Measurements from ENCODE around the gene SYNRG.

Gene SYNRG

GRCh38 chr17:37490638-37491614 is 118.3 kb downstream of the SYNRG start:
- Mint-ChIP-seq H3K9me3 (no peaks in the 10 kb centered on the region), H3K27ac (peak overlapping the region; percentile 86), H3K27me3 (peaks cover 8% of the 10 kb centered on the region), H3K4me3 (peak overlapping the region; percentile 86), H3K4me1 (peaks cover 30% of the 10 kb centered on the region), H3K36me3 (peaks cover 3% of the 10 kb centered on the region)
- DNase-seq: no peak
- CTCF ChIA-PET: interaction anchor here (1.1 to 1.8 kb wide), 2 partner anchors 30 to 325 kb away, joined by 3 to 6 read pairs; no protein-coding TSS in a partner anchor

GRCh38 chr17:37490022-37490587 is 119.1 kb downstream of the SYNRG start:
- Mint-ChIP-seq H3K4me3 (peak overlapping the region; percentile 86), H3K9me3 (no peaks in the 10 kb centered on the region), H3K4me1 (peaks cover 30% of the 10 kb centered on the region), H3K36me3 (peaks cover 3% of the 10 kb centered on the region), H3K27ac (peak overlapping the region; percentile 86), H3K27me3 (peaks cover 8% of the 10 kb centered on the region)
- peak; percentile 84 for DNase-seq
- CTCF ChIA-PET: interaction anchor here (1.8 kb wide), 1 partner anchor 326 kb away, joined by 6 read pairs; no protein-coding TSS in a partner anchor

GRCh38 chr17:37489197-37490001 is 119.8 kb downstream of the SYNRG start, which contains the start of gene DUSP14:
Gene DUSP14, plus strand, starts transcription at chr17:37489891. Its CDS starts 22,382 bp downstream, at chr17:37512273.
- peak within 1 kb of the TSS; percentile 88 for H3K27ac Mint-ChIP-seq
- no peaks in the 10 kb centered on the region for H3K9me3 Mint-ChIP-seq
- CTCF ChIA-PET: no interaction called here
- H3K36me3 Mint-ChIP-seq: peaks cover 3% of the 10 kb centered on the region
- peaks cover 8% of the 10 kb centered on the region for H3K27me3 Mint-ChIP-seq
- H3K4me1 Mint-ChIP-seq: peaks cover 30% of the 10 kb centered on the region
- peak; percentile 82 for DNase-seq
- H3K4me3 Mint-ChIP-seq: peak within 1 kb of the TSS; percentile 88

GRCh38 chr17:37488607-37489196 is 120.5 kb downstream of the SYNRG start:
- peak; percentile 65 for DNase-seq
- H3K27ac Mint-ChIP-seq: peak overlapping the region; percentile 88
- CTCF ChIA-PET: no interaction called here
- H3K36me3 Mint-ChIP-seq: peaks cover 3% of the 10 kb centered on the region
- peaks cover 30% of the 10 kb centered on the region for H3K4me1 Mint-ChIP-seq
- no peaks in the 10 kb centered on the region for H3K9me3 Mint-ChIP-seq
- peaks cover 5% of the 10 kb centered on the region for H3K27me3 Mint-ChIP-seq
- peak overlapping the region; percentile 88 for H3K4me3 Mint-ChIP-seq

- Mint-ChIP-seq H3K4me1 (peaks cover 36% of the 10 kb centered on the region), H3K36me3 (peaks cover 3% of the 10 kb centered on the region), H3K4me3 (peak overlapping the region; percentile 88), H3K9me3 (no peaks in the 10 kb centered on the region), H3K27ac (peak overlapping the region; percentile 88), H3K27me3 (peaks cover 5% of the 10 kb centered on the region)
- CTCF ChIA-PET: interaction anchor here (1.2 kb wide), 1 partner anchor 155 kb away, joined by 3 read pairs; the partner anchor contains the start of gene DDX52
- DNase-seq: no peak
These were observed 121.1 kb downstream of the SYNRG start for GRCh38 chr17:37488009-37488604.

DNA sequence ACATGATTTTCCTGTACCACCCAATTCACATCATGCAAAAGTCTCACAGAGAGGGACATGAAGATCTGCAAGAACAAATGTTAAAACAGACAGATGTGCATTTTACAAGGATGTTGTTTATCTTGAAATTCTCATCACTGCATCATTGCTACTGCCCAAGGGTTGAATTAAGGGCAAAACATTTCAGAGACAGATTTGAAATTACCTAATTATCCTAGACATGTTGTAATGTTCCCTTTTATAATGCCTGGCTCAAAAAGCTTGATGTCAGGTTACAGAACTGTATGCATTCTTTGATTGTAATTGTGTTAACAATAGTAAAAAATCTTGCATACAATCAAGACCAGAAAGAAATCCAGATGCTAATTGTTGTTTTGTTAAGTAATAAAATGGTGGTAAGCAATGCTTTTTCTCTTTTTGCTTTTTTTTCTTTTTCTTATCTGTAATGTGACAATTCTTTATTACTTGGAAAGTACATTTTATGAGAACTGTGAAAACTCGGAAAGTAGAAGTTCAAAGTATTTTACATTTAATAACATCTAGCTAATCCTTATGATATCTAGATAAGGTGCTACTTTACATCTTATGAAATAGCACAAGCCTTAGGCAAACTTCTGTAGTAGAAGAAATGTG is 123.2 kb downstream of the SYNRG start:
- peaks cover 31% of the 10 kb centered on the region for H3K4me1 Mint-ChIP-seq
- H3K4me3 Mint-ChIP-seq: no peak overlapping the region
- H3K27me3 Mint-ChIP-seq: peaks cover 2% of the 10 kb centered on the region
- CTCF ChIA-PET: interaction anchor here (0.5 to 0.6 kb wide), 2 partner anchors 12 to 31 kb away, joined by 3 to 6 read pairs; no protein-coding TSS in a partner anchor
- DNase-seq: no peak
- peaks cover 3% of the 10 kb centered on the region for H3K36me3 Mint-ChIP-seq
- H3K27ac Mint-ChIP-seq: no peak overlapping the region
- H3K9me3 Mint-ChIP-seq: no peaks in the 10 kb centered on the region

GRCh38 chr17:37483311-37484039 is 125.7 kb downstream of the SYNRG start:
- Mint-ChIP-seq H3K27ac (no peak overlapping the region), H3K4me3 (no peak overlapping the region), H3K9me3 (no peaks in the 10 kb centered on the region), H3K4me1 (peaks cover 14% of the 10 kb centered on the region), H3K36me3 (peaks cover 15% of the 10 kb centered on the region), H3K27me3 (no peaks in the 10 kb centered on the region)
- no peak for DNase-seq
- CTCF ChIA-PET: no interaction called here

DNA sequence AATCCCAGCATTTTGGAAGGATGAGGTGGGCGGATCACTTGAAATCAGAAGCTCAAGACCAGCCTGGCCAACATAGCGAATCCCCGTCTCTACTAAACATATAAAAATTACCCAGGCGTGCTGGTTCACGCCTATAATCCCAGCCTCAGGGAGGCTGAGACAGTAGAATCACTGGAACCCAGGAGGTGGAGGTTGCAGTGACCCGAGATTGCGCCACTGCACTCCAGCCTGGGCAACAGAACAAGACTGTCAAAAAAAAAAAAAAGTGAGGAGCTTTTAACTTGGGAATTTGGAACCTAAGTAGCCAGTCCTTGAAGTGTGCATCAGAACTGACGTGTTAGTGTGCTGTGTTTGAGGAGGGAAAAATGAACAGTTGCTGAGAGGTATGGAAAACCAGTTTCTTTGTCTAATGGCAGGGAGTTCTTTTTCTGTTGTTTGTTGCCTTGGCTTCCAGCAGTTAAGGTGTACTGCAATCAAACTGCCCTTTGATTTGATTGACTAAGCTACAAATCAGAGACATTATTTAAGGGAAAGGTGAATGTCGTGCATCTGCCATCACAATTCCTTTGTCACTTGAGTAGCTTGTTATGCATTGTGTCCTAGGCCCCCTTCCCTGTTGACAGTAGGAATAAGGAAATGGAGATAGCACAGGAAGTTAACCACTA is 128.1 kb downstream of the SYNRG start:
- CTCF ChIA-PET: interaction anchor here (0.6 to 0.8 kb wide), 2 partner anchors 33 to 78 kb away, joined by 3 read pairs; no protein-coding TSS in a partner anchor
- DNase-seq: no peak
- Mint-ChIP-seq H3K9me3 (no peaks in the 10 kb centered on the region), H3K4me3 (no peak overlapping the region), H3K4me1 (peaks cover 7% of the 10 kb centered on the region), H3K27me3 (no peaks in the 10 kb centered on the region), H3K27ac (peak overlapping the region; percentile 56), H3K36me3 (peaks cover 30% of the 10 kb centered on the region)

- H3K27ac Mint-ChIP-seq: peak overlapping the region; percentile 9
- DNase-seq: no peak
- no peaks in the 10 kb centered on the region for H3K27me3 Mint-ChIP-seq
- peaks cover 7% of the 10 kb centered on the region for H3K4me1 Mint-ChIP-seq
- H3K36me3 Mint-ChIP-seq: peaks cover 37% of the 10 kb centered on the region
- no peak overlapping the region for H3K4me3 Mint-ChIP-seq
- no peaks in the 10 kb centered on the region for H3K9me3 Mint-ChIP-seq
- CTCF ChIA-PET: interaction anchor here (0.6 kb wide), 1 partner anchor 79 kb away, joined by 3 read pairs; no protein-coding TSS in a partner anchor
These were observed 128.8 kb downstream of the SYNRG start for GRCh38 chr17:37480427-37480826.

- Mint-ChIP-seq H3K27ac (peak overlapping the region; percentile 51), H3K27me3 (no peaks in the 10 kb centered on the region), H3K36me3 (peaks cover 37% of the 10 kb centered on the region), H3K4me3 (no peak overlapping the region), H3K9me3 (no peaks in the 10 kb centered on the region), H3K4me1 (peaks cover 7% of the 10 kb centered on the region)
- no peak for DNase-seq
- CTCF ChIA-PET: no interaction called here
These were observed 130.2 kb downstream of the SYNRG start for GRCh38 chr17:37479025-37479424.

DNA sequence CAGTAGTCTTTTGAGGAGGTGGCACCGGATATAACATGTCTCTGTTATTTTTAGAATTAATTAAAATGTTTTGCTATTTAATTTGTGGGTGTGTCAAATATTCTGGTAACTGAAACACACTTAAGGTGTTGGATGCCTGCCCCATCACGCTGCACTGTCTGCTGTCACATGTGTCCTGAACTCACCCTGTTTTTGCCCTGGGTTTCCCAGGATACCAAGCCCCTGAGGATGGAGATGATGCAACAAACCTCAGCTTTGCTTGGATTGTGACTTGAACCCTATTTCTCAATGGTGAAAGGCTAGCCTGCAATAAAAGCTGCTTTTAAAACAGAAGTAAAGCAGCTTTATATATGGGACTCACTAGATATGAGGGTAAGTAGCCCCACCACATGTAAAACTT is 131.0 kb downstream of the SYNRG start:
- Mint-ChIP-seq H3K4me3 (no peak overlapping the region), H3K27ac (no peak overlapping the region), H3K4me1 (peaks cover 1% of the 10 kb centered on the region), H3K27me3 (no peaks in the 10 kb centered on the region), H3K9me3 (no peaks in the 10 kb centered on the region), H3K36me3 (peaks cover 42% of the 10 kb centered on the region)
- DNase-seq: no peak
- CTCF ChIA-PET: no interaction called here

Measured in activated naive CD4-positive, alpha-beta T cell treated with anti-CD3 and anti-CD28 coated beads, Interleukin-2, amount 10 ng/mL, durations not matched to agents 7 days and 5 days (primary cell).